Parathyroid adenoma (tissue), 2 donors: ENCODE data around the gene LY9.

ENCODE experiments used
- H2AFZ ChIP-seq: fragments of 300-600 bp; sonication (generic); one replicate; pipeline ENCODE4 v1.7.0; 2017; ENCODE audit warnings: antibody characterized with exemption, mild to moderate bottlenecking
- H3K27ac ChIP-seq: fragments of 300-600 bp; sonication (generic); one replicate; pipeline ENCODE4 v1.7.0; 2017
- H3K27me3 ChIP-seq: fragments of 300-600 bp; sonication (generic); one replicate; pipeline ENCODE4 v1.7.0; 2017; ENCODE audit warnings: low read length; ENCODE audit not compliant: control insufficient read depth, insufficient read depth
- H3K36me3 ChIP-seq: fragments of 300-600 bp; sonication (generic); one replicate; pipeline ENCODE4 v1.7.0; 2017; ENCODE audit warnings: low read length; ENCODE audit not compliant: control insufficient read depth, insufficient read depth
- H3K4me1 ChIP-seq: fragments of 300-600 bp; sonication (generic); one replicate; pipeline ENCODE4 v1.7.0; 2017; ENCODE audit warnings: control low read depth
- H3K4me2 ChIP-seq: fragments of 300-600 bp; sonication (generic); one replicate; pipeline ENCODE4 v1.7.0; 2017; ENCODE audit warnings: low read length
- H3K4me3 ChIP-seq: fragments of 300-600 bp; sonication (generic); one replicate; pipeline ENCODE4 v1.7.0; 2017; ENCODE audit warnings: low read depth, low read length
- H3K79me2 ChIP-seq: fragments of 300-600 bp; sonication (generic); one replicate; pipeline ENCODE4 v1.7.0; 2017; ENCODE audit warnings: control low read depth
- H3K9ac ChIP-seq: fragments of 300-600 bp; sonication (generic); one replicate; pipeline ENCODE4 v1.7.0; 2017; ENCODE audit warnings: mild to moderate bottlenecking
- H3K9me3 ChIP-seq: fragments of 300-600 bp; sonication (generic); one replicate; pipeline ENCODE4 v1.7.0; 2017; ENCODE audit warnings: low read length; ENCODE audit not compliant: control insufficient read depth
- CTCF ChIP-seq: fragments of 300-600 bp; sonication (generic); IDR thresholded peaks from one replicate; pipeline ENCODE4 v1.7.0; 2017; ENCODE audit warnings: antibody characterized with exemption, mild to moderate bottlenecking
- donor health status: primary hyperparathyroidism.

The LY9 gene

GRCh38 chr1:160777486-160778089, 18.4 kb upstream of the LY9 start:
- no peak overlapping the region for H3K27ac ChIP-seq
- H3K36me3 ChIP-seq = no peaks in the 10 kb centered on the region
- no peaks in the 10 kb centered on the region for H3K27me3 ChIP-seq
- no peak overlapping the region for H3K4me3 ChIP-seq
- no peak overlapping the region for H3K9ac ChIP-seq
- no peaks in the 10 kb centered on the region for H3K4me1 ChIP-seq
- no peak for TF ChIP-seq CTCF
- no peaks in the 10 kb centered on the region for H3K79me2 ChIP-seq
- no peak overlapping the region for H2AFZ ChIP-seq
- no peaks in the 10 kb centered on the region for H3K9me3 ChIP-seq
- H3K4me2 ChIP-seq = no peak overlapping the region

- H3K4me3 ChIP-seq = no peak overlapping the region
- no peak overlapping the region for H3K9ac ChIP-seq
- H3K27ac ChIP-seq = no peak overlapping the region
- no peaks in the 10 kb centered on the region for H3K9me3 ChIP-seq
- no peak overlapping the region for H2AFZ ChIP-seq
- no peaks in the 10 kb centered on the region for H3K79me2 ChIP-seq
- no peaks in the 10 kb centered on the region for H3K4me1 ChIP-seq
- H3K27me3 ChIP-seq = no peaks in the 10 kb centered on the region
- H3K36me3 ChIP-seq = no peaks in the 10 kb centered on the region
- H3K4me2 ChIP-seq = no peak overlapping the region
- no peak for TF ChIP-seq CTCF
These were observed 17.0 kb upstream of the LY9 start for GRCh38 chr1:160778976-160779375.

GRCh38 chr1:160779626-160780397, 16.2 kb upstream of the LY9 start:
- Histone ChIP-seq H3K9me3 (no peaks in the 10 kb centered on the region), H3K36me3 (no peaks in the 10 kb centered on the region), H3K27ac (no peak overlapping the region), H3K27me3 (no peaks in the 10 kb centered on the region), H3K79me2 (no peaks in the 10 kb centered on the region), H3K4me1 (no peaks in the 10 kb centered on the region), H3K4me2 (no peak overlapping the region), H2AFZ (no peak overlapping the region), H3K4me3 (no peak overlapping the region), H3K9ac (no peak overlapping the region)
- TF ChIP-seq CTCF = no peak

GRCh38 chr1:160780398-160780755, 15.6 kb upstream of the LY9 start:
- Histone ChIP-seq H2AFZ (no peak overlapping the region), H3K36me3 (no peaks in the 10 kb centered on the region), H3K27me3 (no peaks in the 10 kb centered on the region), H3K4me1 (no peaks in the 10 kb centered on the region), H3K27ac (no peak overlapping the region), H3K9me3 (no peaks in the 10 kb centered on the region), H3K4me2 (no peak overlapping the region), H3K79me2 (no peaks in the 10 kb centered on the region), H3K4me3 (no peak overlapping the region), H3K9ac (no peak overlapping the region)
- TF ChIP-seq CTCF = no peak
